Glutamatergic neuron (in vitro differentiated cells): ENCODE data around the gene ASB6. TPM values are rescaled to one million over a fixed set of nuclear protein-coding genes. Genes with fewer than 3 reads are reported as not detected.

Source experiments
- DNase-seq: peaks from one replicate; pipeline ENCODE4 v3.0.0; 2022
- H3K27ac Mint-ChIP-seq: one replicate; pipeline ENCODE4 v1.8.0; 2020; ENCODE audit warnings: mild to moderate bottlenecking, mixed read lengths, inconsistent platforms; ENCODE audit not compliant: unreplicated experiment
- H3K27me3 Mint-ChIP-seq: one replicate; pipeline ENCODE4 v1.8.0; 2020; ENCODE audit warnings: mild to moderate bottlenecking, moderate library complexity, mixed read lengths, inconsistent platforms; ENCODE audit not compliant: unreplicated experiment
- H3K36me3 Mint-ChIP-seq: one replicate; pipeline ENCODE4 v1.8.0; 2020; ENCODE audit warnings: mild to moderate bottlenecking, mixed read lengths, inconsistent platforms; ENCODE audit not compliant: unreplicated experiment
- H3K4me1 Mint-ChIP-seq: one replicate; pipeline ENCODE4 v1.8.0; 2020; ENCODE audit warnings: mild to moderate bottlenecking, low read depth, mixed read lengths, inconsistent platforms; ENCODE audit not compliant: unreplicated experiment
- H3K4me3 Mint-ChIP-seq: one replicate; pipeline ENCODE4 v1.8.0; 2020; ENCODE audit warnings: mild to moderate bottlenecking, mixed read lengths, inconsistent platforms; ENCODE audit not compliant: unreplicated experiment
- H3K9me3 Mint-ChIP-seq: one replicate; pipeline ENCODE4 v1.8.0; 2020; ENCODE audit warnings: mild to moderate bottlenecking, moderate library complexity, mixed read lengths, inconsistent platforms; ENCODE audit not compliant: unreplicated experiment
- CTCF ChIP-seq: fragments of 200-600 bp; sonication (generic); IDR thresholded peaks from one replicate; pipeline ENCODE4 v1.5.0; 2021; ENCODE audit not compliant: partially characterized antibody, unreplicated experiment
- total RNA-seq: library from RNA; stranded (reverse); fragmentation: NEBNext Ultra II Directional; extraction: Animal tissue kit (Norgen Biotek cat#: 25700); gene quantifications from one replicate; pipeline ENCODE4 v1.2.1, GENCODE V29; 2021; ENCODE audit not compliant: unreplicated experiment

Gene ASB6
- total RNA-seq, 1 donor from 2014 or later: 25.4 TPM

GRCh38 chr9:129633207-129633606 lies 8.7 kb downstream of the ASB6 start:
- TF ChIP-seq CTCF: no peak
- peaks cover 9% of the 10 kb centered on the region for H3K9me3 Mint-ChIP-seq
- H3K36me3 Mint-ChIP-seq: no peaks in the 10 kb centered on the region
- no peak for DNase-seq
- peaks cover 28% of the 10 kb centered on the region for H3K4me1 Mint-ChIP-seq
- H3K27me3 Mint-ChIP-seq: peaks cover 18% of the 10 kb centered on the region
- no peak overlapping the region for H3K27ac Mint-ChIP-seq
- H3K4me3 Mint-ChIP-seq: no peak overlapping the region

- H3K4me3 Mint-ChIP-seq: no peak overlapping the region
- peaks cover 35% of the 10 kb centered on the region for H3K4me1 Mint-ChIP-seq
- peaks cover 19% of the 10 kb centered on the region for H3K27me3 Mint-ChIP-seq
- DNase-seq: no peak
- no peak for TF ChIP-seq CTCF
- no peaks in the 10 kb centered on the region for H3K36me3 Mint-ChIP-seq
- no peak overlapping the region for H3K27ac Mint-ChIP-seq
- peaks cover 13% of the 10 kb centered on the region for H3K9me3 Mint-ChIP-seq
These were observed 9.5 kb downstream of the ASB6 start for GRCh38 chr9:129632460-129632859.

GRCh38 chr9:129631674-129632129 lies 10.2 kb downstream of the ASB6 start:
- H3K4me1 Mint-ChIP-seq: peaks cover 43% of the 10 kb centered on the region
- peaks cover 12% of the 10 kb centered on the region for H3K9me3 Mint-ChIP-seq
- no peak for DNase-seq
- TF ChIP-seq CTCF: no peak
- peak overlapping the region; percentile 47 for H3K4me3 Mint-ChIP-seq
- peaks cover 21% of the 10 kb centered on the region for H3K27me3 Mint-ChIP-seq
- peak overlapping the region; percentile 82 for H3K27ac Mint-ChIP-seq
- H3K36me3 Mint-ChIP-seq: no peaks in the 10 kb centered on the region

GRCh38 chr9:129630967-129631673 lies 10.8 kb downstream of the ASB6 start:
- Mint-ChIP-seq H3K4me3 (peak overlapping the region; percentile 47), H3K27me3 (peaks cover 21% of the 10 kb centered on the region), H3K27ac (peak overlapping the region; percentile 82), H3K4me1 (peaks cover 43% of the 10 kb centered on the region), H3K9me3 (peaks cover 12% of the 10 kb centered on the region), H3K36me3 (no peaks in the 10 kb centered on the region)
- DNase-seq: no peak
- no peak for TF ChIP-seq CTCF

- Mint-ChIP-seq H3K4me1 (peaks cover 46% of the 10 kb centered on the region), H3K4me3 (peak overlapping the region; percentile 94), H3K9me3 (peaks cover 10% of the 10 kb centered on the region), H3K27me3 (peaks cover 19% of the 10 kb centered on the region), H3K27ac (peak overlapping the region; percentile 62), H3K36me3 (no peaks in the 10 kb centered on the region)
- no peak for TF ChIP-seq CTCF
- DNase-seq: no peak
These were observed 12.6 kb downstream of the ASB6 start for GRCh38 chr9:129629251-129629820.
